CD14-positive monocyte (primary cell): Measurements from ENCODE around the gene HDAC4. TPM values are rescaled to one million over a fixed set of nuclear protein-coding genes. Genes with fewer than 3 reads are reported as not detected.

ENCODE experiments used
- DNase-seq, 3 donors: peaks; one replicate each; pipeline ENCODE4 v3.0.0-alpha.2; 2011 to 2022
- H2AFZ ChIP-seq: 2 replicates; pipeline ENCODE4 v1.6.0; 2012; ENCODE audit warnings: mild to moderate bottlenecking, low read depth, low read length, inconsistent platforms; ENCODE audit not compliant: insufficient read depth, poor library complexity, severe bottlenecking
- H3K27ac ChIP-seq, 2 donors: 1 replicate in 1 of 2; 2 replicates in 1 of 2; pipeline ENCODE4 v1.5.1; 2012 to 2013; ENCODE audit warnings: low read length in 2 of 2, control low read depth in 1 of 2, inconsistent platforms in 1 of 2, low read depth in 1 of 2, mild to moderate bottlenecking in 1 of 2
- H3K27me3 ChIP-seq, 2 donors: one replicate each; pipeline versions ENCODE4 v1.6.0 to v1.6.1; 2011 to 2013; ENCODE audit warnings: low read length in 2 of 2; ENCODE audit not compliant: control insufficient read depth in 2 of 2, insufficient read depth in 2 of 2
- H3K36me3 ChIP-seq, 2 donors: replicated peaks in 1 of 2; 1 replicate in 1 of 2; 2 replicates in 1 of 2; pipeline versions ENCODE4 v1.5.1 to v1.6.1; 2012 to 2013; ENCODE audit warnings: low read length in 2 of 2, control low read depth in 1 of 2, inconsistent platforms in 1 of 2, mild to moderate bottlenecking in 1 of 2; ENCODE audit not compliant: insufficient read depth in 2 of 2, control insufficient read depth in 1 of 2
- H3K4me1 ChIP-seq, 2 donors: 1 replicate in 1 of 2; 2 replicates in 1 of 2; pipeline versions ENCODE4 v1.5.1 to v1.6.1; 2012 to 2013; ENCODE audit warnings: low read length in 2 of 2, control low read depth in 1 of 2, inconsistent platforms in 1 of 2, mild to moderate bottlenecking in 1 of 2, moderate library complexity in 1 of 2; ENCODE audit not compliant: insufficient read depth in 2 of 2, control insufficient read depth in 1 of 2
- H3K4me2 ChIP-seq: replicated peaks from 2 replicates; pipeline ENCODE3; 2012; ENCODE audit warnings: low read length, moderate library complexity, mild to moderate bottlenecking; ENCODE audit not compliant: poor library complexity, severe bottlenecking; ENCODE audit errors: extremely low read depth
- H3K4me3 ChIP-seq, 3 experiments: fragments of 200-600 bp in 1 of 3; sonication (generic) in 1 of 3; replicated peaks in 1 of 3; 1 replicate in 2 of 3; 2 replicates in 1 of 3; pipeline ENCODE4 v1.5.1; 2011 to 2013; ENCODE audit warnings: low read length in 3 of 3, mild to moderate bottlenecking in 3 of 3, control low read depth in 2 of 3, low read depth in 2 of 3, inconsistent platforms in 1 of 3, moderate library complexity in 1 of 3
- H3K79me2 ChIP-seq: 2 replicates; pipeline ENCODE4 v1.6.0; 2012; ENCODE audit warnings: mild to moderate bottlenecking, control low read depth, inconsistent platforms, low read length, moderate library complexity; ENCODE audit not compliant: insufficient read depth
- H3K9ac ChIP-seq: 2 replicates; pipeline ENCODE4 v1.6.0; 2017; ENCODE audit warnings: low read length, mild to moderate bottlenecking; ENCODE audit not compliant: insufficient read depth, poor library complexity, severe bottlenecking
- H3K9me3 ChIP-seq, 2 donors: replicated peaks in 1 of 2; 1 replicate in 1 of 2; 2 replicates in 1 of 2; pipeline versions ENCODE4 v1.5.1 to v1.6.1; 2012 to 2013; ENCODE audit warnings: low read length in 2 of 2, control low read depth in 1 of 2; ENCODE audit not compliant: control insufficient read depth in 1 of 2, insufficient read depth in 1 of 2
- H4K20me1 ChIP-seq: 2 replicates; pipeline ENCODE4 v1.6.0; 2012; ENCODE audit warnings: mild to moderate bottlenecking, low read length, control low read depth, moderate library complexity; ENCODE audit not compliant: insufficient read depth
- H3K27ac Mint-ChIP-seq, 7 donors: one replicate each; pipeline ENCODE4 v1.8.0; 2020; ENCODE audit warnings: mild to moderate bottlenecking in 7 of 7, mixed read lengths in 7 of 7, moderate library complexity in 6 of 7, inconsistent platforms in 2 of 7
- H3K27me3 Mint-ChIP-seq, 3 donors: one replicate each; pipeline ENCODE4 v1.8.0; 2021 to 2022; ENCODE audit warnings: low read depth in 3 of 3, mild to moderate bottlenecking in 3 of 3, mixed read lengths in 3 of 3, moderate library complexity in 3 of 3, inconsistent platforms in 1 of 3
- H3K36me3 Mint-ChIP-seq, 2 donors: one replicate each; pipeline ENCODE4 v1.8.0; 2020; ENCODE audit warnings: mixed read lengths in 2 of 2, inconsistent platforms in 1 of 2, mild to moderate bottlenecking in 1 of 2
- H3K4me1 Mint-ChIP-seq: one replicate; pipeline ENCODE4 v1.8.0; 2020; ENCODE audit warnings: mild to moderate bottlenecking, mixed read lengths
- H3K4me3 Mint-ChIP-seq, 2 donors: one replicate each; pipeline ENCODE4 v1.8.0; 2020; ENCODE audit warnings: mild to moderate bottlenecking in 2 of 2, mixed read lengths in 2 of 2, moderate library complexity in 1 of 2
- H3K9me3 Mint-ChIP-seq, 7 donors: one replicate each; pipeline ENCODE4 v1.8.0; 2020 to 2022; ENCODE audit warnings: mixed read lengths in 7 of 7, mild to moderate bottlenecking in 6 of 7, moderate library complexity in 6 of 7, inconsistent platforms in 2 of 7
- whole genome bisulfite sequencing: methylation state at CpG from one replicate; pipeline ENCODE4 v1.1.5; 2013; ENCODE audit warnings: missing lambda C conversion rate; ENCODE audit not compliant: insufficient coverage; 5-methylcytosine and 5-hydroxymethylcytosine counted together
- intact Hi-C, 2 donors: fragments of 100-400 bp; cut with micrococcal nuclease; formaldehyde crosslinking; loops; one replicate each; pipeline versions ENCODE4 v1.15.0 to v1.15.1; 2023
- polyA plus RNA-seq, 3 donors: library from polyadenylated mRNA; depleted of rRNA in 1 of 3; unstranded in 2 of 3; stranded (reverse) in 1 of 3; fragments of 300-500 nt in 2 of 3; fragments of >200 nt in 1 of 3; fragmentation: Illumina TruSeq in 2 of 3; gene quantifications; 1 replicate in 2 of 3; 2 replicates in 1 of 3; pipeline ENCODE4 v1.2.3, GENCODE V29; 2012 to 2021
- TF ChIP-seq, protein P1 (sequence below): fragments of 200-600 bp; IDR thresholded peaks from one replicate; pipeline ENCODE4 v1.8.0; 2022; ENCODE audit warnings: antibody characterized with exemption, mild to moderate bottlenecking

Gene HDAC4
- polyA plus RNA-seq, 3 donors: 3.3 to 23.0 (median 4.5) TPM

DNA sequence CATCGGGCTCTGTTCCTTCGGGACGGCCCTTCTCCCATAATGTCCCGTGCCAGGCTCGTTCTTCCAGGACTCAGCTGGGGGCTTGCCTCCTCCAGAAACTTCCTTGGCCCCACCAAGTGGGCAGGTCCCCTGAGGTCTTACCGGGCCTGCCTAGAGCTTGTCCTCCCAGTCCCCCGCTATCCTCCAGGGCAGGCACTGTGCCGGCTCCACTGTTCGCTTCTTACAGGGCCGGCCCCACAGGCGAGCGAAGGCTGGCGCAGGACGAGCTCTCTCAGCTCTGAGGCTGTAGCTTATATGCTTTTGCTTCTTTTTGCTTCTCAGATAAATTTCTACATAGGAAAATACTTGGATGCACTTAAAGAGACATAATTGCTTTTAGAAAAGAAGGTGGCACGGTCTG, 323.6 kb downstream of the HDAC4 start:
- Histone ChIP-seq H2AFZ (no peak overlapping the region), H4K20me1 (peaks cover 39% of the 10 kb centered on the region), H3K36me3 (peaks cover 97 to 100% of the 10 kb centered on the region in 2 donors), H3K9ac (no peak overlapping the region), H3K79me2 (no peaks in the 10 kb centered on the region), H3K27me3 (no peaks in the 10 kb centered on the region), H3K4me3 (no peak overlapping the region), H3K4me2 (no peak overlapping the region), H3K4me1 (no peaks in the 10 kb centered on the region), H3K27ac (no peak overlapping the region), H3K9me3 (no peaks in the 10 kb centered on the region)
- Mint-ChIP-seq H3K27ac (peak overlapping the region in 1 of 7 donors; percentile 4), H3K4me3 (no peak overlapping the region), H3K4me1 (no peaks in the 10 kb centered on the region), H3K9me3 (peaks cover 0 to 3% (median 0%) of the 10 kb centered on the region in 7 donors), H3K27me3 (peaks cover 0 to 1% (median 0%) of the 10 kb centered on the region in 3 donors), H3K36me3 (peaks cover 88 to 100% of the 10 kb centered on the region in 2 donors)
- TF ChIP-seq, protein P1, sequence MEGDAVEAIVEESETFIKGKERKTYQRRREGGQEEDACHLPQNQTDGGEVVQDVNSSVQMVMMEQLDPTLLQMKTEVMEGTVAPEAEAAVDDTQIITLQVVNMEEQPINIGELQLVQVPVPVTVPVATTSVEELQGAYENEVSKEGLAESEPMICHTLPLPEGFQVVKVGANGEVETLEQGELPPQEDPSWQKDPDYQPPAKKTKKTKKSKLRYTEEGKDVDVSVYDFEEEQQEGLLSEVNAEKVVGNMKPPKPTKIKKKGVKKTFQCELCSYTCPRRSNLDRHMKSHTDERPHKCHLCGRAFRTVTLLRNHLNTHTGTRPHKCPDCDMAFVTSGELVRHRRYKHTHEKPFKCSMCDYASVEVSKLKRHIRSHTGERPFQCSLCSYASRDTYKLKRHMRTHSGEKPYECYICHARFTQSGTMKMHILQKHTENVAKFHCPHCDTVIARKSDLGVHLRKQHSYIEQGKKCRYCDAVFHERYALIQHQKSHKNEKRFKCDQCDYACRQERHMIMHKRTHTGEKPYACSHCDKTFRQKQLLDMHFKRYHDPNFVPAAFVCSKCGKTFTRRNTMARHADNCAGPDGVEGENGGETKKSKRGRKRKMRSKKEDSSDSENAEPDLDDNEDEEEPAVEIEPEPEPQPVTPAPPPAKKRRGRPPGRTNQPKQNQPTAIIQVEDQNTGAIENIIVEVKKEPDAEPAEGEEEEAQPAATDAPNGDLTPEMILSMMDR: no peak
- intact Hi-C loops: no loop called here
- 97% methylated on average over 15 of the region's 15 CpGs for WGBS
- no peak for DNase-seq

DNA sequence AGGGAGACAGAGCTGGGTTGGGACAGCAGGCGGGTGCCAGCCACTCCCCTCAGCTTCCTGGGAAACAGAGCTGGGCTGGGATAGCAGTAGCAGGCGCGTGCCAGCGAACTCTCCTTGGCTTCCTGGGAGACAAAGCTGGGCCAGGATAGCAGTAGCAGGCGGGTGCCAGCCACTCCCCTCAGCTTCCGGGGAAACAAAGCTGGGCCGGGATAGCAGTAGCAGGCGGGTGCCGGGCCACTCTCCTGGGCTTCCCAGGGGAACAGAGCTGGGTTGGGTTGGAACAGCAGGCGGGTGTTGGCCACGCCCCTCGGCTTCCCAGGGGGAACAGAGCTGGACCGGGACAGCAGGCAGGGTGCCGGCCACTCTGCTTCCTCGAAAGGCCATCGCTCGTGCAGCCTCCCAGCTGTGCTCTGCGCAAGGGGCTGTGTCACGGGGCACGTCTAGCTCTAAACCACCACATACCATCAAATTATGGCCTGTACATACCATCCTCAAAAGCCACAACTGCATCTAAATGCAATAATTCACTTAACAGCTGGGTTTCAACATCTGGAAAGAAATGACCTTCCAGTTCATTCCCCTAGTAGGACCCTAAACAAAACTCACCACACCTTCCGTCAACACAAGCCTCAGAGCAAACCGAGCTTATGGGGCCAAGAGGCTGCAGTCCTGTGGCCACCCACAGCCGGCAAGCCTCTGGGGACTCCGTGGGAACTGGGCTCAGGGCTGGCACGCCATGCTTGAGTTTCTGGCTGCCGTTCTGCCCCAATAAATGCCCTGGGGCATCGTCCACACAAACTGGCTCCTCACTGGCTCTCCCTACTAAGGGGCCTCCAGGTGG, 324.7 kb downstream of the HDAC4 start:
- H3K4me3 ChIP-seq: no peak overlapping the region
- H3K36me3 Mint-ChIP-seq: peaks cover 87 to 100% of the 10 kb centered on the region in 2 donors
- no peak overlapping the region for H2AFZ ChIP-seq
- peaks cover 0 to 1% (median 0%) of the 10 kb centered on the region in 3 donors for H3K27me3 Mint-ChIP-seq
- no peaks in the 10 kb centered on the region for H3K9me3 ChIP-seq
- no peak overlapping the region for H3K4me3 Mint-ChIP-seq
- no peak overlapping the region for H3K27ac ChIP-seq
- H3K9ac ChIP-seq: no peak overlapping the region
- no peak overlapping the region for H3K4me2 ChIP-seq
- peaks cover 0 to 3% (median 0%) of the 10 kb centered on the region in 7 donors for H3K9me3 Mint-ChIP-seq
- DNase-seq: no peak
- no peaks in the 10 kb centered on the region for H3K4me1 Mint-ChIP-seq
- H3K27ac Mint-ChIP-seq: peak overlapping the region in 3 of 7 donors; percentile 5 to 73 (median 63)
- H3K36me3 ChIP-seq: peaks cover 97 to 100% of the 10 kb centered on the region in 2 donors
- WGBS: 96% methylated on average over 27 of the region's 27 CpGs
- TF ChIP-seq, protein P1: no peak
- no peaks in the 10 kb centered on the region for H3K79me2 ChIP-seq
- H3K27me3 ChIP-seq: no peaks in the 10 kb centered on the region
- H3K4me1 ChIP-seq: no peaks in the 10 kb centered on the region
- peaks cover 39% of the 10 kb centered on the region for H4K20me1 ChIP-seq
- intact Hi-C loops: no loop called here
